Neural cell (in vitro differentiated cells): ENCODE results near the gene TTLL1. TPM values are rescaled to one million over a fixed set of nuclear protein-coding genes. Genes with fewer than 3 reads are reported as not detected.

Experiments
- H2AFZ ChIP-seq: fragments of 200-600, 300-800 bp; sonication (generic), shearing (Covaris generic); 2 replicates; pipeline ENCODE4 v1.6.0; 2014; ENCODE audit warnings: low read depth, mild to moderate bottlenecking, antibody characterized with exemption, low read length, moderate library complexity
- H3F3A ChIP-seq: fragments of 200-600 bp; shearing (Covaris generic); 2 replicates; pipeline ENCODE4 v1.6.1; 2016; ENCODE audit warnings: mild to moderate bottlenecking, moderate library complexity, mixed read lengths, antibody characterized with exemption, low read length; ENCODE audit not compliant: insufficient read depth, poor library complexity, severe bottlenecking
- H3K27ac ChIP-seq: fragments of 200-600, 300-800 bp; sonication (generic), shearing (Covaris generic); 2 replicates; pipeline ENCODE4 v1.5.1; 2014; ENCODE audit warnings: mild to moderate bottlenecking, low read length, moderate library complexity
- H3K27me3 ChIP-seq: fragments of 300-800, 200-600 bp; sonication (generic), shearing (Covaris generic); 2 replicates; pipeline ENCODE4 v1.6.0; 2014; ENCODE audit warnings: mild to moderate bottlenecking, low read depth, low read length, moderate library complexity; ENCODE audit not compliant: insufficient read depth
- H3K36me3 ChIP-seq: fragments of 300-800, 200-600 bp; sonication (generic), shearing (Covaris generic); 2 replicates; pipeline ENCODE4 v1.5.1; 2014; ENCODE audit warnings: mild to moderate bottlenecking, antibody characterized with exemption, low read length, moderate library complexity; ENCODE audit not compliant: insufficient read depth
- H3K4me2 ChIP-seq: fragments of 300-800, 200-600 bp; sonication (generic), shearing (Covaris generic); 2 replicates; pipeline ENCODE4 v1.6.0; 2014; ENCODE audit warnings: mild to moderate bottlenecking, low read length
- H3K4me3 ChIP-seq: fragments of 300-800, 200-600 bp; sonication (generic), shearing (Covaris generic); 2 replicates; pipeline ENCODE4 v1.5.1; 2014; ENCODE audit warnings: mild to moderate bottlenecking, low read length, moderate library complexity
- H3K79me2 ChIP-seq: fragments of 200-600 bp; shearing (Covaris generic); replicated peaks from 2 replicates; pipeline ENCODE4 v1.6.0; 2014; ENCODE audit warnings: mild to moderate bottlenecking, low read length, moderate library complexity; ENCODE audit not compliant: insufficient read depth
- H3K9ac ChIP-seq: fragments of 300-800, 200-600 bp; sonication (generic), shearing (Covaris generic); 2 replicates; pipeline ENCODE4 v1.6.1; 2016; ENCODE audit warnings: mild to moderate bottlenecking, low read length, mixed read lengths
- H3K9me2 ChIP-seq: fragments of 200-600 bp; shearing (Covaris generic); 2 replicates; pipeline ENCODE4 v1.6.1; 2016; ENCODE audit warnings: mild to moderate bottlenecking, low read length, mixed read lengths; ENCODE audit not compliant: insufficient read depth
- H3K9me3 ChIP-seq: fragments of 200-600, 300-800 bp; sonication (generic), shearing (Covaris generic); 2 replicates; pipeline ENCODE4 v1.6.1; 2016; ENCODE audit warnings: mild to moderate bottlenecking, mixed run types, low read length, moderate library complexity, mixed read lengths
- H4K20me1 ChIP-seq: fragments of 200-600 bp; shearing (Covaris generic); 2 replicates; pipeline ENCODE4 v1.6.1; 2016; ENCODE audit warnings: mild to moderate bottlenecking, mixed run types; ENCODE audit not compliant: insufficient read depth
- EP300 ChIP-seq: fragments of 450-650 bp; conservative IDR thresholded peaks from 2 replicates; pipeline ENCODE4 v1.6.1; 2014; ENCODE audit warnings: antibody characterized with exemption, mild to moderate bottlenecking, moderate library complexity; ENCODE audit not compliant: poor library complexity, severe bottlenecking
- EZH2 ChIP-seq: fragments of 200-600, 300-800 bp; shearing (Covaris generic), sonication (generic); IDR thresholded peaks from 2 replicates; pipeline ENCODE4 v1.6.1; 2014; ENCODE audit warnings: antibody characterized with exemption, low read length, borderline replicate concordance, mild to moderate bottlenecking; ENCODE audit not compliant: insufficient read depth, poor library complexity, severe bottlenecking
- MXI1 ChIP-seq: fragments of 450-650 bp; conservative IDR thresholded peaks from 2 replicates; pipeline ENCODE4 v1.6.1; 2014; ENCODE audit warnings: antibody characterized with exemption, mild to moderate bottlenecking; ENCODE audit not compliant: poor library complexity, severe bottlenecking
- POLR2AphosphoS5 ChIP-seq: IDR thresholded peaks from 2 replicates; pipeline ENCODE4 v1.6.1; 2012
- RAD21 ChIP-seq: fragments of 450-650 bp; conservative IDR thresholded peaks from 2 replicates; pipeline ENCODE4 v1.6.1; 2014; ENCODE audit warnings: antibody characterized with exemption, mild to moderate bottlenecking, moderate library complexity
- SMC3 ChIP-seq: fragments of 450-650 bp; conservative IDR thresholded peaks from 2 replicates; pipeline ENCODE4 v1.6.1; 2014; ENCODE audit warnings: antibody characterized with exemption, mild to moderate bottlenecking, moderate library complexity; ENCODE audit not compliant: poor library complexity
- TAF1 ChIP-seq: IDR thresholded peaks from 2 replicates; pipeline ENCODE4 v1.6.1; 2012; ENCODE audit warnings: low read depth
- polyA plus RNA-seq: library from polyadenylated mRNA; depleted of rRNA; stranded (reverse); fragments of >200 nt; gene quantifications from 2 replicates; pipeline ENCODE4 v1.2.3, GENCODE V29; 2014
- TF ChIP-seq, protein P1 (sequence below): IDR thresholded peaks from 2 replicates; pipeline ENCODE4 v1.6.1; 2012; ENCODE audit warnings: borderline replicate concordance
- TF ChIP-seq, protein P2 (sequence below): fragments of 450-650 bp; IDR thresholded peaks from 2 replicates; pipeline ENCODE4 v1.5.1; 2014; ENCODE audit warnings: antibody characterized with exemption, mild to moderate bottlenecking, moderate library complexity; ENCODE audit not compliant: poor library complexity, severe bottlenecking

The TTLL1 gene
- polyA plus RNA-seq, 1 donor from 2014 or later: 36.3 TPM

DNA sequence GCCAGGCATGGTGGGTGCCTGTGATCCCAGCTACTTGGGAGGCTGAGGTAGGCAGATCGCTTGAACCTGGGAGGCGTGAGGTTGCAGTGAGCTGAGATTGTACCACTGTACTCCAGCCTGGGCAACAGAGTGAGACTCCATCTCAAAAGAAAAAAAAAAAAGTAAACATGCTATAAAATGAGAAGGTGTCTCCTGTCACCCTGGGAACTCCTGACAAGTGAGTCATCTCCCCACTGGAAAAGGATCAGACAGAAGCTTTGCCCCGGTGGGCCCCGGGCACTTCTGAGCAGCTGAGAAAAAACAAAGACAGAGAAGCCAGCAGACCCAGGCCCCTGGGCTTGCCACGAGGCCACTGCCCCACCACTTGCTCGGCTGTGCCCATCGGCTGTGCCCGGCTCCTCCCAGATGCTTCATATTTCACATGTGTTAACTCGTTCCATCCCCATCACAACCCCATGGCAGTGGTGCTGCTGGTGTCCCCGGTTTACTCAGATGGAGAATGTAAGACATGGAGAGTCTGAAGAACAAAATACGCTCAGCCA, 22.3 kb downstream of the TTLL1 start:
- Histone ChIP-seq H3K4me3 (no peak overlapping the region), H3K4me2 (no peak overlapping the region), H3K9me3 (no peaks in the 10 kb centered on the region), H2AFZ (no peak overlapping the region), H3K27ac (no peak overlapping the region), H3K9me2 (no peaks in the 10 kb centered on the region), H3K36me3 (no peaks in the 10 kb centered on the region), H3K27me3 (no peaks in the 10 kb centered on the region), H3K79me2 (no peaks in the 10 kb centered on the region), H3K9ac (no peak overlapping the region), H3F3A (no peaks in the 10 kb centered on the region), H4K20me1 (no peaks in the 10 kb centered on the region)
- TF ChIP-seq RAD21: no peak
- no peak for TF ChIP-seq SMC3
- TF ChIP-seq MXI1: no peak
- TF ChIP-seq, protein P1, sequence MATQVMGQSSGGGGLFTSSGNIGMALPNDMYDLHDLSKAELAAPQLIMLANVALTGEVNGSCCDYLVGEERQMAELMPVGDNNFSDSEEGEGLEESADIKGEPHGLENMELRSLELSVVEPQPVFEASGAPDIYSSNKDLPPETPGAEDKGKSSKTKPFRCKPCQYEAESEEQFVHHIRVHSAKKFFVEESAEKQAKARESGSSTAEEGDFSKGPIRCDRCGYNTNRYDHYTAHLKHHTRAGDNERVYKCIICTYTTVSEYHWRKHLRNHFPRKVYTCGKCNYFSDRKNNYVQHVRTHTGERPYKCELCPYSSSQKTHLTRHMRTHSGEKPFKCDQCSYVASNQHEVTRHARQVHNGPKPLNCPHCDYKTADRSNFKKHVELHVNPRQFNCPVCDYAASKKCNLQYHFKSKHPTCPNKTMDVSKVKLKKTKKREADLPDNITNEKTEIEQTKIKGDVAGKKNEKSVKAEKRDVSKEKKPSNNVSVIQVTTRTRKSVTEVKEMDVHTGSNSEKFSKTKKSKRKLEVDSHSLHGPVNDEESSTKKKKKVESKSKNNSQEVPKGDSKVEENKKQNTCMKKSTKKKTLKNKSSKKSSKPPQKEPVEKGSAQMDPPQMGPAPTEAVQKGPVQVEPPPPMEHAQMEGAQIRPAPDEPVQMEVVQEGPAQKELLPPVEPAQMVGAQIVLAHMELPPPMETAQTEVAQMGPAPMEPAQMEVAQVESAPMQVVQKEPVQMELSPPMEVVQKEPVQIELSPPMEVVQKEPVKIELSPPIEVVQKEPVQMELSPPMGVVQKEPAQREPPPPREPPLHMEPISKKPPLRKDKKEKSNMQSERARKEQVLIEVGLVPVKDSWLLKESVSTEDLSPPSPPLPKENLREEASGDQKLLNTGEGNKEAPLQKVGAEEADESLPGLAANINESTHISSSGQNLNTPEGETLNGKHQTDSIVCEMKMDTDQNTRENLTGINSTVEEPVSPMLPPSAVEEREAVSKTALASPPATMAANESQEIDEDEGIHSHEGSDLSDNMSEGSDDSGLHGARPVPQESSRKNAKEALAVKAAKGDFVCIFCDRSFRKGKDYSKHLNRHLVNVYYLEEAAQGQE: no peak
- no peak for TF ChIP-seq TAF1
- TF ChIP-seq EP300: no peak
- TF ChIP-seq, protein P2, sequence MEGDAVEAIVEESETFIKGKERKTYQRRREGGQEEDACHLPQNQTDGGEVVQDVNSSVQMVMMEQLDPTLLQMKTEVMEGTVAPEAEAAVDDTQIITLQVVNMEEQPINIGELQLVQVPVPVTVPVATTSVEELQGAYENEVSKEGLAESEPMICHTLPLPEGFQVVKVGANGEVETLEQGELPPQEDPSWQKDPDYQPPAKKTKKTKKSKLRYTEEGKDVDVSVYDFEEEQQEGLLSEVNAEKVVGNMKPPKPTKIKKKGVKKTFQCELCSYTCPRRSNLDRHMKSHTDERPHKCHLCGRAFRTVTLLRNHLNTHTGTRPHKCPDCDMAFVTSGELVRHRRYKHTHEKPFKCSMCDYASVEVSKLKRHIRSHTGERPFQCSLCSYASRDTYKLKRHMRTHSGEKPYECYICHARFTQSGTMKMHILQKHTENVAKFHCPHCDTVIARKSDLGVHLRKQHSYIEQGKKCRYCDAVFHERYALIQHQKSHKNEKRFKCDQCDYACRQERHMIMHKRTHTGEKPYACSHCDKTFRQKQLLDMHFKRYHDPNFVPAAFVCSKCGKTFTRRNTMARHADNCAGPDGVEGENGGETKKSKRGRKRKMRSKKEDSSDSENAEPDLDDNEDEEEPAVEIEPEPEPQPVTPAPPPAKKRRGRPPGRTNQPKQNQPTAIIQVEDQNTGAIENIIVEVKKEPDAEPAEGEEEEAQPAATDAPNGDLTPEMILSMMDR: no peak
- TF ChIP-seq POLR2AphosphoS5: no peak
- no peak for TF ChIP-seq EZH2

DNA sequence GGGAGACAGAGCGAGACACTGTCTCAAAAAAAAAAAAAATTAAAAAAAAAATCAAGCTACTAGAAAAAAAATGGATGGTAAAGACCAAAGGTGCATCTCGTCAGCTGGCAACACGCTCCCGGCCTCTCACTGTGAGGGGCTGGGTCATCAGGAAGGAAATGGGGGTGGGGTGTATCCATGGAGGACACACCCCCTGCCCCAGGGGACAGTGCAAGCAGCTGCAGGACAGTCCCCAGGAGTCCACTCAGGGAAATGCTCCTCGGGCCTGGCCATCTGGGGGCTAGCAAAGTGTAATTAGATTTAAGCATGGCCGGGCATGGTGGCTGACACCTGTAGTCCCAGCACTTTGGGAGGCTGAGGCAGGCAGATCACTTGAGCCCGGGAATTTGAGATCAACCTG, 23.1 kb downstream of the TTLL1 start:
- Histone ChIP-seq H3K79me2 (no peaks in the 10 kb centered on the region), H3K27me3 (no peaks in the 10 kb centered on the region), H3K9me3 (no peaks in the 10 kb centered on the region), H2AFZ (no peak overlapping the region), H3F3A (no peaks in the 10 kb centered on the region), H3K36me3 (no peaks in the 10 kb centered on the region), H4K20me1 (no peaks in the 10 kb centered on the region), H3K4me3 (no peak overlapping the region), H3K9ac (no peak overlapping the region), H3K9me2 (no peaks in the 10 kb centered on the region), H3K4me2 (no peak overlapping the region), H3K27ac (no peak overlapping the region)
- TF ChIP-seq TAF1: no peak
- no peak for TF ChIP-seq EZH2
- no peak for TF ChIP-seq MXI1
- TF ChIP-seq, protein P2: no peak
- TF ChIP-seq, protein P1: no peak
- TF ChIP-seq POLR2AphosphoS5: no peak
- TF ChIP-seq SMC3: no peak
- no peak for TF ChIP-seq RAD21
- TF ChIP-seq EP300: no peak
